GM18508 (cell line): ENCODE data around the gene CERS5.

ENCODE experiments used
- ATAC-seq: cut with Tn5 transposase; IDR thresholded peaks from one replicate; pipeline ENCODE4 v1.9.1; 2021; ENCODE audit warnings: moderate number of reproducible peaks; ENCODE audit not compliant: insufficient read depth, unreplicated experiment

Gene CERS5

GRCh38 chr12:50142993-50143392, 24.2 kb downstream of the CERS5 start:
- ATAC-seq: no peak

- ATAC-seq: no peak
Measured at GRCh38 chr12:50132505-50133135, 34.5 kb downstream of the CERS5 start.

GRCh38 chr12:50129290-50129689, 37.9 kb downstream of the CERS5 start:
- ATAC-seq: no peak

- ATAC-seq: no peak
Measured at GRCh38 chr12:50127546-50127945, 39.6 kb downstream of the CERS5 start.

GRCh38 chr12:50123203-50123602, 44.0 kb downstream of the CERS5 start:
- ATAC-seq: no peak

GRCh38 chr12:50121641-50122040, 45.5 kb downstream of the CERS5 start:
- ATAC-seq: no peak

GRCh38 chr12:50120953-50121352, 46.2 kb downstream of the CERS5 start:
- no peak for ATAC-seq

- no peak for ATAC-seq
Measured at GRCh38 chr12:50120521-50120920, 46.6 kb downstream of the CERS5 start.

GRCh38 chr12:50119387-50119786, 47.8 kb downstream of the CERS5 start:
- no peak for ATAC-seq

GRCh38 chr12:50117057-50117622, 50.0 kb downstream of the CERS5 start:
- ATAC-seq: no peak

- no peak for ATAC-seq
Measured at GRCh38 chr12:50112456-50113218, 54.5 kb downstream of the CERS5 start.

- peak; percentile 80 for ATAC-seq
Measured at GRCh38 chr12:50111693-50112455, 55.3 kb downstream of the CERS5 start, which contains the start of gene COX14. Gene COX14 (plus strand): TSS chr12:50112236. CDS start chr12:50120044, 7,808 bp downstream.

- ATAC-seq: no peak
Measured at GRCh38 chr12:50111395-50111692, 55.8 kb downstream of the CERS5 start.

GRCh38 chr12:50110762-50111351, 56.3 kb downstream of the CERS5 start:
- no peak for ATAC-seq

- no peak for ATAC-seq
Measured at GRCh38 chr12:50110127-50110761, 56.9 kb downstream of the CERS5 start.

GRCh38 chr12:50109319-50109718, 57.9 kb downstream of the CERS5 start:
- no peak for ATAC-seq

GRCh38 chr12:50107416-50108268, 59.5 kb downstream of the CERS5 start:
- no peak for ATAC-seq

GRCh38 chr12:50106907-50107306, 60.3 kb downstream of the CERS5 start:
- ATAC-seq: no peak

- ATAC-seq: no peak
Measured at GRCh38 chr12:50105913-50106450, 61.2 kb downstream of the CERS5 start.
